SK-N-SH treated with all-trans-retinoic acid at 6 μM for 48 hours (cell line): ENCODE results near the gene JAK1.

Experiments
- BACH2 ChIP-seq: fragments of 250-450 bp; sonication (Bioruptor Pico); IDR thresholded peaks from 2 replicates; pipeline ENCODE4 v1.9.0; 2021; ENCODE audit warnings: mild to moderate bottlenecking, borderline replicate concordance
- ESRRG ChIP-seq: fragments of 250-450 bp; sonication (Bioruptor Pico); IDR thresholded peaks from 2 replicates; pipeline ENCODE4 v1.6.1; 2021; ENCODE audit warnings: mild to moderate bottlenecking
- ISL1 ChIP-seq: fragments of 250-450 bp; sonication (Bioruptor Pico); IDR thresholded peaks from 2 replicates; pipeline ENCODE4 v2.1.2; 2022; ENCODE audit warnings: mild to moderate bottlenecking, moderate library complexity
- OSR1 ChIP-seq: fragments of 250-450 bp; sonication (Bioruptor Pico); IDR thresholded peaks from 2 replicates; pipeline ENCODE4 v1.8.0; 2022; ENCODE audit warnings: moderate library complexity, mild to moderate bottlenecking, inconsistent platforms
- PPARA ChIP-seq: fragments of 250-450 bp; sonication (Bioruptor Pico); IDR thresholded peaks from 2 replicates; pipeline ENCODE4 v1.5.0; 2020; ENCODE audit warnings: mild to moderate bottlenecking, borderline replicate concordance
- RARB ChIP-seq: fragments of 250-450 bp; sonication (Bioruptor Pico); IDR thresholded peaks from 2 replicates; pipeline ENCODE4 v1.8.0; 2021; ENCODE audit warnings: mild to moderate bottlenecking, moderate library complexity
- SNAI2 ChIP-seq: fragments of 250-450 bp; sonication (Bioruptor Pico); IDR thresholded peaks from 2 replicates; pipeline ENCODE4 v1.5.0; 2020; ENCODE audit warnings: mild to moderate bottlenecking, moderate library complexity
- ZFP3 ChIP-seq: fragments of 250-450 bp; sonication (Bioruptor Pico); IDR thresholded peaks from 2 replicates; pipeline ENCODE4 v1.5.0; 2020; ENCODE audit warnings: mild to moderate bottlenecking, moderate library complexity
- ZFP30 ChIP-seq: fragments of 450-650 bp; formaldehyde crosslinking; IDR thresholded peaks from 2 replicates; pipeline ENCODE4 v1.5.0; 2022; ENCODE audit warnings: mild to moderate bottlenecking, moderate library complexity
- ZNF565 ChIP-seq: fragments of 450-650 bp; formaldehyde crosslinking; conservative IDR thresholded peaks from 2 replicates; pipeline ENCODE4 v1.5.0; 2020; ENCODE audit warnings: low read depth, mild to moderate bottlenecking, moderate library complexity
- ZNF70 ChIP-seq: fragments of 450-650 bp; formaldehyde crosslinking; IDR thresholded peaks from 2 replicates; pipeline ENCODE4 v1.5.0; 2020; ENCODE audit warnings: mild to moderate bottlenecking, moderate library complexity
- ZNF8 ChIP-seq: fragments of 450-650 bp; formaldehyde crosslinking; IDR thresholded peaks from 2 replicates; pipeline ENCODE4 v1.5.0; 2020; ENCODE audit warnings: mild to moderate bottlenecking, moderate library complexity
- TF ChIP-seq, protein P1 (sequence below): fragments of 250-450 bp; sonication (Bioruptor Pico); IDR thresholded peaks from 2 replicates; pipeline ENCODE4 v1.8.0; 2020; ENCODE audit warnings: mild to moderate bottlenecking, moderate library complexity, borderline replicate concordance
- TF ChIP-seq, protein P2 (sequence below): fragments of 250-450 bp; sonication (Bioruptor Pico); IDR thresholded peaks from 2 replicates; pipeline ENCODE4 v1.5.1; 2020; ENCODE audit warnings: low read depth, mild to moderate bottlenecking, moderate library complexity

DNA sequence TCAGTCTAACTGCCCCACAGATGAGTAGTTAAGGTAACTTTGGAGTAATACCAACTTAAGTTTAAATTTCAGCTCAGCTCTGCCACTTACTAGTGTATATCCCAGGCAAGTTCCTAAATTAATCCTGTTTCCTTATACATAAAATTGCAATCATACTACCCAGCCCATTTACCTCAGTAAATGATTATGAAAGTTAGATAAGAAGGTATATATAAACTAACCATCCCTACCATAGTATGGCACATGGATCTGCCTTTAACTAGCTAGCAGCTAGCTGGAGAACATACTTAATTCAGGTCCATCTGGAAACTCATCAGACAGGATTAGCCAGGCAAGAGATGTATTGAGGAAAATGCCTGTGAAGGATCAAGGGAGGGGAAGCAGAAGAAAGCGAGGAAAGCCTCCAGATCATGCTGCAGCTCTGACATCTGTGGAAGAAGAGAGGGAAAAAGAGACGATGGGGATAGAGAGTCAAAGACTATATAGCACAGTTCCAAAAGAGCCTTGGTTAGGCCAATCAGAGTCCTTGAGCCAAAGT lies 8.0 kb upstream of the JAK1 start:
- TF ChIP-seq PPARA (CRISPR knock-in tag) (no peak), ESRRG (no peak), BACH2 (CRISPR knock-in tag) (no peak), ZNF565 (CRISPR knock-in tag) (no peak), SNAI2 (no peak), OSR1 (no peak), ZFP30 (CRISPR knock-in tag) (no peak), ISL1 (CRISPR knock-in tag) (no peak), ZNF70 (CRISPR knock-in tag) (no peak), ZNF8 (CRISPR knock-in tag) (no peak), RARB (CRISPR knock-in tag) (no peak), ZFP3 (no peak)
- TF ChIP-seq, protein P1, sequence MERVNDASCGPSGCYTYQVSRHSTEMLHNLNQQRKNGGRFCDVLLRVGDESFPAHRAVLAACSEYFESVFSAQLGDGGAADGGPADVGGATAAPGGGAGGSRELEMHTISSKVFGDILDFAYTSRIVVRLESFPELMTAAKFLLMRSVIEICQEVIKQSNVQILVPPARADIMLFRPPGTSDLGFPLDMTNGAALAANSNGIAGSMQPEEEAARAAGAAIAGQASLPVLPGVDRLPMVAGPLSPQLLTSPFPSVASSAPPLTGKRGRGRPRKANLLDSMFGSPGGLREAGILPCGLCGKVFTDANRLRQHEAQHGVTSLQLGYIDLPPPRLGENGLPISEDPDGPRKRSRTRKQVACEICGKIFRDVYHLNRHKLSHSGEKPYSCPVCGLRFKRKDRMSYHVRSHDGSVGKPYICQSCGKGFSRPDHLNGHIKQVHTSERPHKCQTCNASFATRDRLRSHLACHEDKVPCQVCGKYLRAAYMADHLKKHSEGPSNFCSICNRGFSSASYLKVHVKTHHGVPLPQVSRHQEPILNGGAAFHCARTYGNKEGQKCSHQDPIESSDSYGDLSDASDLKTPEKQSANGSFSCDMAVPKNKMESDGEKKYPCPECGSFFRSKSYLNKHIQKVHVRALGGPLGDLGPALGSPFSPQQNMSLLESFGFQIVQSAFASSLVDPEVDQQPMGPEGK (CRISPR knock-in tag): no peak
- TF ChIP-seq, protein P2, sequence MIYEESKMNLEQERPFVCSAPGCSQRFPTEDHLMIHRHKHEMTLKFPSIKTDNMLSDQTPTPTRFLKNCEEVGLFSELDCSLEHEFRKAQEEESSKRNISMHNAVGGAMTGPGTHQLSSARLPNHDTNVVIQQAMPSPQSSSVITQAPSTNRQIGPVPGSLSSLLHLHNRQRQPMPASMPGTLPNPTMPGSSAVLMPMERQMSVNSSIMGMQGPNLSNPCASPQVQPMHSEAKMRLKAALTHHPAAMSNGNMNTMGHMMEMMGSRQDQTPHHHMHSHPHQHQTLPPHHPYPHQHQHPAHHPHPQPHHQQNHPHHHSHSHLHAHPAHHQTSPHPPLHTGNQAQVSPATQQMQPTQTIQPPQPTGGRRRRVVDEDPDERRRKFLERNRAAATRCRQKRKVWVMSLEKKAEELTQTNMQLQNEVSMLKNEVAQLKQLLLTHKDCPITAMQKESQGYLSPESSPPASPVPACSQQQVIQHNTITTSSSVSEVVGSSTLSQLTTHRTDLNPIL (CRISPR knock-in tag): no peak
